T-helper 2 cell treated with Interferon-gamma antibody and Interleukin-4, amounts not matched to agents 5 μg/mL and 100 μg/mL, for 36 hours (primary cell): ENCODE results near the gene SLC17A7.

Source experiments
- DNase-seq: peaks from one replicate; pipeline ENCODE4 v3.0.0; 2021; ENCODE audit warnings: low spot score
- H3K27ac Mint-ChIP-seq: one replicate; pipeline ENCODE4 v1.8.0; 2021; ENCODE audit warnings: mild to moderate bottlenecking, mixed read lengths
- H3K27me3 Mint-ChIP-seq: one replicate; pipeline ENCODE4 v1.8.0; 2021; ENCODE audit warnings: low read depth, mixed read lengths
- H3K36me3 Mint-ChIP-seq: one replicate; pipeline ENCODE4 v1.8.0; 2021; ENCODE audit warnings: low read depth, mixed read lengths
- H3K4me1 Mint-ChIP-seq: one replicate; pipeline ENCODE4 v1.8.0; 2021; ENCODE audit warnings: low read depth, mixed read lengths
- H3K4me3 Mint-ChIP-seq: one replicate; pipeline ENCODE4 v1.8.0; 2022; ENCODE audit warnings: mild to moderate bottlenecking, moderate library complexity, mixed read lengths
- H3K9me3 Mint-ChIP-seq: one replicate; pipeline ENCODE4 v1.8.0; 2021; ENCODE audit warnings: mixed read lengths

SLC17A7 gene

GRCh38 chr19:49408816-49409440 lies 32.4 kb downstream of the SLC17A7 start:
- peaks cover 53% of the 10 kb centered on the region for H3K4me1 Mint-ChIP-seq
- H3K27me3 Mint-ChIP-seq: peaks cover 3% of the 10 kb centered on the region
- DNase-seq: no peak
- peak overlapping the region; percentile 96 for H3K27ac Mint-ChIP-seq
- peak overlapping the region; percentile 71 for H3K4me3 Mint-ChIP-seq
- H3K36me3 Mint-ChIP-seq: peaks cover 5% of the 10 kb centered on the region
- no peaks in the 10 kb centered on the region for H3K9me3 Mint-ChIP-seq

GRCh38 chr19:49407482-49408015 lies 33.8 kb downstream of the SLC17A7 start:
- H3K4me1 Mint-ChIP-seq: peaks cover 58% of the 10 kb centered on the region
- peaks cover 3% of the 10 kb centered on the region for H3K27me3 Mint-ChIP-seq
- H3K4me3 Mint-ChIP-seq: peak overlapping the region; percentile 54
- H3K9me3 Mint-ChIP-seq: no peaks in the 10 kb centered on the region
- H3K27ac Mint-ChIP-seq: peak overlapping the region; percentile 7
- H3K36me3 Mint-ChIP-seq: peaks cover 5% of the 10 kb centered on the region
- no peak for DNase-seq

GRCh38 chr19:49407079-49407478 lies 34.2 kb downstream of the SLC17A7 start:
- no peak for DNase-seq
- Mint-ChIP-seq H3K27me3 (no peaks in the 10 kb centered on the region), H3K9me3 (no peaks in the 10 kb centered on the region), H3K27ac (no peak overlapping the region), H3K4me3 (no peak overlapping the region), H3K4me1 (peaks cover 56% of the 10 kb centered on the region), H3K36me3 (peaks cover 5% of the 10 kb centered on the region)

GRCh38 chr19:49403404-49404187 lies 37.7 kb downstream of the SLC17A7 start:
- no peak for DNase-seq
- Mint-ChIP-seq H3K36me3 (no peaks in the 10 kb centered on the region), H3K27me3 (peaks cover 2% of the 10 kb centered on the region), H3K4me1 (peaks cover 32% of the 10 kb centered on the region), H3K27ac (no peak overlapping the region), H3K4me3 (no peak overlapping the region), H3K9me3 (no peaks in the 10 kb centered on the region)

GRCh38 chr19:49400029-49400428 lies 41.3 kb downstream of the SLC17A7 start:
- Mint-ChIP-seq H3K36me3 (no peaks in the 10 kb centered on the region), H3K27me3 (peaks cover 9% of the 10 kb centered on the region), H3K4me1 (peaks cover 20% of the 10 kb centered on the region), H3K27ac (no peak overlapping the region), H3K4me3 (no peak overlapping the region), H3K9me3 (no peaks in the 10 kb centered on the region)
- DNase-seq: no peak

- H3K4me1 Mint-ChIP-seq: peaks cover 20% of the 10 kb centered on the region
- no peak for DNase-seq
- H3K9me3 Mint-ChIP-seq: no peaks in the 10 kb centered on the region
- peak overlapping the region; percentile 15 for H3K4me3 Mint-ChIP-seq
- peaks cover 9% of the 10 kb centered on the region for H3K27me3 Mint-ChIP-seq
- H3K27ac Mint-ChIP-seq: peak overlapping the region; percentile 28
- no peaks in the 10 kb centered on the region for H3K36me3 Mint-ChIP-seq
Observed at GRCh38 chr19:49398931-49399330, 42.4 kb downstream of the SLC17A7 start.

GRCh38 chr19:49398001-49398615 lies 43.2 kb downstream of the SLC17A7 start:
- Mint-ChIP-seq H3K36me3 (no peaks in the 10 kb centered on the region), H3K9me3 (no peaks in the 10 kb centered on the region), H3K4me1 (peaks cover 15% of the 10 kb centered on the region), H3K4me3 (peak overlapping the region; percentile 22), H3K27ac (peak overlapping the region; percentile 64), H3K27me3 (peaks cover 9% of the 10 kb centered on the region)
- no peak for DNase-seq

GRCh38 chr19:49396738-49397505 lies 44.4 kb downstream of the SLC17A7 start:
- DNase-seq: no peak
- Mint-ChIP-seq H3K4me1 (peaks cover 18% of the 10 kb centered on the region), H3K27me3 (peaks cover 10% of the 10 kb centered on the region), H3K36me3 (no peaks in the 10 kb centered on the region), H3K9me3 (no peaks in the 10 kb centered on the region), H3K27ac (no peak overlapping the region), H3K4me3 (no peak overlapping the region)

- no peaks in the 10 kb centered on the region for H3K36me3 Mint-ChIP-seq
- H3K27ac Mint-ChIP-seq: no peak overlapping the region
- H3K4me1 Mint-ChIP-seq: peaks cover 23% of the 10 kb centered on the region
- no peaks in the 10 kb centered on the region for H3K9me3 Mint-ChIP-seq
- no peak overlapping the region for H3K4me3 Mint-ChIP-seq
- no peak for DNase-seq
- H3K27me3 Mint-ChIP-seq: peaks cover 11% of the 10 kb centered on the region
Observed at GRCh38 chr19:49395581-49396407, 45.5 kb downstream of the SLC17A7 start.

- no peak overlapping the region for H3K4me3 Mint-ChIP-seq
- H3K27me3 Mint-ChIP-seq: peaks cover 11% of the 10 kb centered on the region
Observed at GRCh38 chr19:49393881-49394280, 47.4 kb downstream of the SLC17A7 start.

GRCh38 chr19:49391581-49392399 lies 49.5 kb downstream of the SLC17A7 start:
- no peak overlapping the region for H3K4me3 Mint-ChIP-seq
- no peaks in the 10 kb centered on the region for H3K9me3 Mint-ChIP-seq
- H3K4me1 Mint-ChIP-seq: peaks cover 14% of the 10 kb centered on the region
- H3K27ac Mint-ChIP-seq: peak overlapping the region; percentile 49
- no peaks in the 10 kb centered on the region for H3K36me3 Mint-ChIP-seq
- H3K27me3 Mint-ChIP-seq: peaks cover 2% of the 10 kb centered on the region
- DNase-seq: peak; percentile 72

More at GRCh38 chr19:49393881-49394280, 47.4 kb downstream of the SLC17A7 start:
- Mint-ChIP-seq H3K27ac (no peak overlapping the region), H3K36me3 (no peaks in the 10 kb centered on the region), H3K9me3 (no peaks in the 10 kb centered on the region), H3K4me1 (peaks cover 22% of the 10 kb centered on the region)
- no peak for DNase-seq

- H3K4me1 Mint-ChIP-seq: peaks cover 14% of the 10 kb centered on the region
- no peaks in the 10 kb centered on the region for H3K36me3 Mint-ChIP-seq
- DNase-seq: no peak
- H3K27me3 Mint-ChIP-seq: peaks cover 2% of the 10 kb centered on the region
- no peak overlapping the region for H3K4me3 Mint-ChIP-seq
- H3K9me3 Mint-ChIP-seq: no peaks in the 10 kb centered on the region
- no peak overlapping the region for H3K27ac Mint-ChIP-seq
Observed at GRCh38 chr19:49390929-49391359, 50.4 kb downstream of the SLC17A7 start.
